Omental fat pad (tissue), 4 donors: ENCODE results near the gene OCIAD1. TPM values are rescaled to one million over a fixed set of nuclear protein-coding genes. Genes with fewer than 3 reads are reported as not detected.
"Not testable (repeated sequence)": the region's sequence is repeated elsewhere in the genome, so short reads cannot be mapped to it uniquely, and the experiment has no call there.

ENCODE experiments used
- ATAC-seq: fragments of 150-250 bp; one replicate; pipeline ENCODE4 v1.9.1; 2016; ENCODE audit warnings: mild to moderate bottlenecking, moderate library complexity; ENCODE audit not compliant: low FRiP score
- DNase-seq: peaks from one replicate; pipeline ENCODE4 v3.0.0-alpha.2; 2019; ENCODE audit warnings: low spot score
- CTCF ChIP-seq, 3 donors: fragments of 450-650 bp; IDR thresholded peaks; one replicate each; pipeline ENCODE4 v1.5.1; 2016 to 2017; ENCODE audit warnings: antibody characterized with exemption in 3 of 3, mild to moderate bottlenecking in 3 of 3, moderate library complexity in 2 of 3
- total RNA-seq, 4 donors: library from RNA; depleted of rRNA; stranded (reverse); fragments of >200 nt; gene quantifications; one replicate each; pipeline ENCODE4 v1.1.0, GENCODE V29; 2016

Gene OCIAD1
- total RNA-seq, 4 donors from 2014 or later: 67.9 to 111 (median 88.8) TPM

GRCh38 chr4:48863728-48864127, 32.8 kb downstream of the OCIAD1 start:
- DNase-seq: no peak
- no peak for ATAC-seq
- no peak for TF ChIP-seq CTCF (IDR thresholded peaks at IDR 0.05)

GRCh38 chr4:48864696-48865095, 33.8 kb downstream of the OCIAD1 start:
- not testable (repeated sequence) for DNase-seq, ATAC-seq

GRCh38 chr4:48877827-48878535, 47.1 kb downstream of the OCIAD1 start:
- DNase-seq: no peak
- no peak for TF ChIP-seq CTCF (IDR thresholded peaks at IDR 0.05)
- ATAC-seq: no peak

GRCh38 chr4:48879561-48880442, 48.9 kb downstream of the OCIAD1 start:
- TF ChIP-seq CTCF (IDR thresholded peaks at IDR 0.05): no peak
- DNase-seq: no peak
- no peak for ATAC-seq

GRCh38 chr4:48881646-48882045, 50.8 kb downstream of the OCIAD1 start:
- DNase-seq, ATAC-seq: not testable (repeated sequence)

- not testable (repeated sequence) for DNase-seq, ATAC-seq
These were observed 58.9 kb downstream of the OCIAD1 start for GRCh38 chr4:48889750-48890149.

GRCh38 chr4:48891028-48891619, 60.2 kb downstream of the OCIAD1 start:
- no peak for DNase-seq
- no peak for ATAC-seq
- no peak for TF ChIP-seq CTCF (IDR thresholded peaks at IDR 0.05)

GRCh38 chr4:48896845-48897244, 66.0 kb downstream of the OCIAD1 start:
- ATAC-seq (no peak), DNase-seq (no peak)
- TF ChIP-seq CTCF (IDR thresholded peaks at IDR 0.05): no peak
